OCI-LY3 (cell line): Measurements from ENCODE around the gene SNCA.
A peak's percentile ranks its signal among the peaks of the same experiment; 100 is the strongest.

ENCODE experiments used
- H2AFZ ChIP-seq: fragments of 200-600, 300-600 bp; shearing (Covaris generic); 2 replicates; pipeline ENCODE4 v1.6.0; 2014; ENCODE audit warnings: antibody characterized with exemption, low read depth, low read length
- H3K27ac ChIP-seq: fragments of 200-600, 300-600 bp; sonication (generic); 2 replicates; pipeline ENCODE4 v1.5.1; 2014; ENCODE audit warnings: mild to moderate bottlenecking, low read length, moderate library complexity, mixed read lengths
- H3K27me3 ChIP-seq: fragments of 200-600, 300-600 bp; sonication (generic); 2 replicates; pipeline ENCODE4 v1.6.1; 2014; ENCODE audit warnings: low read depth, low read length, mixed read lengths
- H3K36me3 ChIP-seq: fragments of 200-600, 300-600 bp; sonication (generic); replicated peaks from 2 replicates; pipeline ENCODE3; 2014; ENCODE audit warnings: low read depth, low read length, mixed read lengths
- H3K4me1 ChIP-seq: fragments of 300-600, 200-600 bp; sonication (generic); 2 replicates; pipeline ENCODE4 v1.6.1; 2014; ENCODE audit warnings: low read length, mixed read lengths
- H3K4me2 ChIP-seq: fragments of 200-600, 300-600 bp; sonication (generic); 2 replicates; pipeline ENCODE4 v1.6.1; 2014; ENCODE audit warnings: low read length, mixed read lengths
- H3K4me3 ChIP-seq: fragments of 300-600, 200-600 bp; sonication (generic); 2 replicates; pipeline ENCODE4 v1.5.1; 2014; ENCODE audit warnings: antibody characterized with exemption, mild to moderate bottlenecking, low read length, moderate library complexity
- H3K79me2 ChIP-seq: fragments of 300-600, 200-600 bp; shearing (Covaris generic); 2 replicates; pipeline ENCODE4 v1.6.1; 2014; ENCODE audit warnings: mild to moderate bottlenecking, low read length, mixed read lengths
- H3K9ac ChIP-seq: fragments of 300-600, 200-600 bp; shearing (Covaris generic); 2 replicates; pipeline ENCODE4 v1.6.0; 2014; ENCODE audit warnings: mild to moderate bottlenecking, low read length, moderate library complexity
- H3K9me3 ChIP-seq: fragments of 200-600, 300-600 bp; shearing (Covaris generic); 2 replicates; pipeline ENCODE4 v1.6.1; 2014; ENCODE audit warnings: low read length, mixed read lengths; ENCODE audit not compliant: insufficient read depth
- H4K20me1 ChIP-seq: fragments of 200-600, 300-600 bp; sonication (generic); 2 replicates; pipeline ENCODE4 v1.6.1; 2016; ENCODE audit warnings: low read length, mixed read lengths; ENCODE audit not compliant: insufficient read depth
- EZH2phosphoT487 ChIP-seq: fragments of 200-600 bp; shearing (Covaris generic); IDR thresholded peaks from 2 replicates; pipeline ENCODE4 v1.6.1; 2018; ENCODE audit warnings: antibody characterized with exemption, mixed run types, low read depth
- TF ChIP-seq, protein P1 (sequence below): fragments of 200-600, 300-600 bp; sonication (generic); IDR thresholded peaks from 2 replicates; pipeline ENCODE4 v1.5.1; 2014; ENCODE audit warnings: antibody characterized with exemption, low read length, low read depth

The SNCA gene

DNA sequence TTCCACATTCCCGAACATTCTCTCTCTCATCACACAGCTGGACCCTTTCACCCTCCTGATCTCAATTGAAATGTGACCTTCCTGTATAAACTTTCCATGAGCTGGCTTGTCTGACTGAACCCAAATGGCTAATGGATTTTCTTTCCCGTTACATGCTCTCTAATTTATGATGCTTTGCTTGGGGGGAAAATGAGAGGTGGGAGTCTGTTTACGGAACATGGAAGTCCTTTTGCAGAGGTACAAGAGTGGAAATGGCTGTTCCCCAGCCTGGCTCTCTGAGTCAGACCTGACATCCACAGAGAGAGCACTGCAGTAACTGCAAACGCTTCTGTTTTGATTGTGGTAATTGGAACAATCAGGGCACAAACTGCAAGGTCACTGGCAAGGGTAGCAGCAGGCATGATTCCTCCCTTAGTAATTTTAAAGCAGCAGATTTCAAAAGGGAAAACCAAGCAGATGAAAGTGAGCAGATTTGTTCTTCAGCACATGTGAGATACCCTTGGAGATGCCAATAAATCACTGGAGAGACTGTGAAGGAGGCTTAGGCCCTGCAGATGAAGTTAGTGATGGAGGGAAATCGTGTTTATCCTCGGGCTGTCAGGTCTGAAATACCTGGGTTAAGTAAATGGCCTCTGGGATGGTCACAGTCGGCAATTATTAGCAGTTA is 83.9 kb downstream of the SNCA start:
- Histone ChIP-seq H3K4me2 (no peak overlapping the region), H3K4me1 (no peaks in the 10 kb centered on the region), H3K27me3 (no peaks in the 10 kb centered on the region), H3K36me3 (no peaks in the 10 kb centered on the region), H3K4me3 (no peak overlapping the region), H4K20me1 (no peaks in the 10 kb centered on the region), H3K79me2 (no peaks in the 10 kb centered on the region), H3K27ac (no peak overlapping the region), H2AFZ (peak overlapping the region; percentile 37; the same call in 1 of the 2 replicates), H3K9me3 (no peaks in the 10 kb centered on the region), H3K9ac (no peak overlapping the region)
- no peak for TF ChIP-seq EZH2phosphoT487
- TF ChIP-seq, protein P1, sequence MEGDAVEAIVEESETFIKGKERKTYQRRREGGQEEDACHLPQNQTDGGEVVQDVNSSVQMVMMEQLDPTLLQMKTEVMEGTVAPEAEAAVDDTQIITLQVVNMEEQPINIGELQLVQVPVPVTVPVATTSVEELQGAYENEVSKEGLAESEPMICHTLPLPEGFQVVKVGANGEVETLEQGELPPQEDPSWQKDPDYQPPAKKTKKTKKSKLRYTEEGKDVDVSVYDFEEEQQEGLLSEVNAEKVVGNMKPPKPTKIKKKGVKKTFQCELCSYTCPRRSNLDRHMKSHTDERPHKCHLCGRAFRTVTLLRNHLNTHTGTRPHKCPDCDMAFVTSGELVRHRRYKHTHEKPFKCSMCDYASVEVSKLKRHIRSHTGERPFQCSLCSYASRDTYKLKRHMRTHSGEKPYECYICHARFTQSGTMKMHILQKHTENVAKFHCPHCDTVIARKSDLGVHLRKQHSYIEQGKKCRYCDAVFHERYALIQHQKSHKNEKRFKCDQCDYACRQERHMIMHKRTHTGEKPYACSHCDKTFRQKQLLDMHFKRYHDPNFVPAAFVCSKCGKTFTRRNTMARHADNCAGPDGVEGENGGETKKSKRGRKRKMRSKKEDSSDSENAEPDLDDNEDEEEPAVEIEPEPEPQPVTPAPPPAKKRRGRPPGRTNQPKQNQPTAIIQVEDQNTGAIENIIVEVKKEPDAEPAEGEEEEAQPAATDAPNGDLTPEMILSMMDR: no peak

DNA sequence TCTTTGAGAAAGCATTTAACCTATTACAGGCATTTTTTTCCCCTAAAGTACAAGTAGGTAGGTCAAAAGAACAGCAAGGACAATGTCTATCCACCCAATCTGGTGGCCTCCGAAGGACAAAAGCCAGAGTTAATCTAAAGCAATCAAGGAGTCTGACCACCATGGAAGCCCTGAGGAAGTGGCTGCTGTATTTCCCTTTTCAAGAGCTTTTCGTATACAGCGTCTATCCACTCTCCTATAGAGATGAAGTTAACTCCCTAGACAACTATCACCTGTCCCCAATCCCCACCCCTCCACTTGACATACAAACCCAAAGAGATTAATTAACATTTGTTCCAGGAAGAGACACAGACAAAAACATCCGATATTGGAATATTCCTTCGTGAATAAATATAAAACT is 85.5 kb downstream of the SNCA start:
- H3K4me2 ChIP-seq: no peak overlapping the region
- no peak overlapping the region for H3K4me3 ChIP-seq
- no peak overlapping the region for H3K9ac ChIP-seq
- H4K20me1 ChIP-seq: no peaks in the 10 kb centered on the region
- H3K27me3 ChIP-seq: no peaks in the 10 kb centered on the region
- no peak overlapping the region for H3K27ac ChIP-seq
- H3K79me2 ChIP-seq: no peaks in the 10 kb centered on the region
- no peaks in the 10 kb centered on the region for H3K9me3 ChIP-seq
- TF ChIP-seq, protein P1: no peak
- H2AFZ ChIP-seq: no peak overlapping the region
- no peaks in the 10 kb centered on the region for H3K4me1 ChIP-seq
- no peaks in the 10 kb centered on the region for H3K36me3 ChIP-seq

DNA sequence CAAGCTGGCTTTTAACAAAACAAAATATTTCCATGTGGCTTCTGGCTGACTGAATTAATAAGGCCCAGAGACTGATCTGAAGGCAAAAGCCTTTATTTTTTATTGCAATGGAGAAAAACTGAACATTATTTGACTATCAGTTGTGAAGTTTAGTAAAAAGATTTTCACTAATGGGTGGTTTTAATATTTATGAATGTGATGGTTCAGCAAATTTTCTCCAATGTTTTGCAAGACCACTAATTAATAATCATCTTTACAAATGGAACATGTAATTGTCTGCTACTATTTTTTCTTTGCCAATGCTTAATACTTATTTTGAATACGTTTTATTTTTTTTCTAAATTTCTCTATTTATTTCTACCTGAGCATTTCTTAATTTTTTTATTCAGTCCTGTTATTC is 90.6 kb downstream of the SNCA start:
- no peak overlapping the region for H2AFZ ChIP-seq
- no peaks in the 10 kb centered on the region for H3K27me3 ChIP-seq

DNA sequence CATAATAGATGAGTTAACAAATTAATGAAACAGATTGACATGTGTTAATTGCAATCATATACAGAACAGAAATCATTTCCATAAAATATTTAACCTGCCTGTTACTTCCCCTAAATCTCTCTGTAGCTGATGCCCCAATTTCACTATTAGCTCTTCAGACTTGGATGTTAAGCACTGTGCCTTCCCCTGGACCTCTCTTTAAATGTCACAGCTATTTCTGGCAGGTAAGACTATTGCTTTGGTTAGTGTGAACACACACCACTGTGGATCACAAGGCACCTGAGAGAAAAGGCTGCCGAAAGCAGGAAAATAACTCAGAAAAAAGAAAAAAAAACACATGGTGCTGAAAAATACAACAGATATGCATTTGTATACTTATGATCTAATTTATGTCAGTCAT is 91.3 kb downstream of the SNCA start:
- Histone ChIP-seq H2AFZ (no peak overlapping the region), H3K4me2 (no peak overlapping the region), H3K4me1 (no peaks in the 10 kb centered on the region), H3K27me3 (no peaks in the 10 kb centered on the region), H3K79me2 (no peaks in the 10 kb centered on the region), H4K20me1 (no peaks in the 10 kb centered on the region), H3K36me3 (no peaks in the 10 kb centered on the region), H3K9ac (no peak overlapping the region), H3K27ac (no peak overlapping the region), H3K4me3 (no peak overlapping the region), H3K9me3 (no peaks in the 10 kb centered on the region)
- TF ChIP-seq EZH2phosphoT487: no peak
- TF ChIP-seq, protein P1: no peak

More for the DNA sequence above, 90.6 kb downstream of the SNCA start:
- Histone ChIP-seq H3K36me3 (no peaks in the 10 kb centered on the region), H3K9me3 (no peaks in the 10 kb centered on the region), H3K27ac (no peak overlapping the region), H3K4me3 (no peak overlapping the region), H3K79me2 (no peaks in the 10 kb centered on the region), H3K4me2 (no peak overlapping the region), H3K9ac (no peak overlapping the region), H4K20me1 (no peaks in the 10 kb centered on the region), H3K4me1 (no peaks in the 10 kb centered on the region)
- TF ChIP-seq EZH2phosphoT487: no peak
- TF ChIP-seq, protein P1: no peak
